Erythroblast (primary cell): Measurements from ENCODE around the gene FAM227B.

ENCODE experiments used
- GATA1 ChIP-seq: IDR thresholded peaks from 2 replicates; pipeline ENCODE4 v1.6.1; 2011; ENCODE audit warnings: low read depth, mild to moderate bottlenecking, control low read depth, low read length, moderate library complexity
- POLR2A ChIP-seq: IDR thresholded peaks from 2 replicates; pipeline ENCODE4 v1.6.1; 2011; ENCODE audit warnings: mild to moderate bottlenecking, low read length

DNA sequence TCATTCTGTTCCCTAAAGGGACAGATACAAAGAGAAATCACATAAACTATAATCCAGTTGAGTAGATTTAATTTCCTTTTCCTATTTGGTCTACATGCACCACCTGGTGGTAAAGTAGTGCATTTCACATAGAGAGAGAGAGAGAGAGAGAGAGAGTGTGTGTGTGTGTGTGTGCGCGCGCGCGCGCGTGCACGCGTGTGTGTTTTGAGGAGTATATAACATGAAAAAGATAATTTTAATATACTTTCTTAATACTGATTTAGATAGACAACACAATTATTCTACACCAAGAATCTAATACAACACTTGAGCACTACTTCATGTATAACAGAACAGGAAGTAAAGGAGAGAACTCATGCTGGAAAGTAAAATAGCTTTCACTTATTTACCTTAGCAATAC lies 198.6 kb downstream of the FAM227B start:
- TF ChIP-seq POLR2A (no peak), GATA1 (no peak)
